ENCODE measurements around the gene PACRG.

GRCh38 chr6:162866656-162867055 lies 138.9 kb downstream of the PACRG start:
- TF ChIP-seq POLR2A (IDR thresholded peaks at IDR 0.05; ENCODE audit: low read depth, low read length), result no peak
- no peak for TF ChIP-seq POLR2AphosphoS5 (IDR thresholded peaks at IDR 0.05; ENCODE audit: low read depth, low read length)
- no peak for TF ChIP-seq SPI1 (IDR thresholded peaks at IDR 0.05; ENCODE audit: low read depth, low read length)
- no peak for TF ChIP-seq TAF1 (IDR thresholded peaks at IDR 0.05; ENCODE audit: low read depth, low read length)

Measured in GM12891 (cell line).